Thyroid gland (tissue), 4 donors: ENCODE measurements around the gene C2CD3.

ENCODE experiments used
- CTCF ChIP-seq, 6 experiments: fragments of 200-600 bp in 3 of 6; fragments of 450-650 bp in 3 of 6; sonication (generic) in 3 of 6; IDR thresholded peaks; one replicate each; pipeline ENCODE4 v1.5.1; 2016 to 2019; ENCODE audit warnings: antibody characterized with exemption in 6 of 6, mild to moderate bottlenecking in 2 of 6, inconsistent platforms in 1 of 6, moderate library complexity in 1 of 6
- POLR2A ChIP-seq, 2 donors: fragments of 450-650 bp; IDR thresholded peaks; one replicate each; pipeline ENCODE4 v1.6.1; 2017; ENCODE audit warnings: antibody characterized with exemption in 2 of 2, mild to moderate bottlenecking in 2 of 2, moderate library complexity in 1 of 2

- TF ChIP-seq CTCF (IDR thresholded peaks at IDR 0.05) (no peak), POLR2A (IDR thresholded peaks at IDR 0.05) (no peak)
Measured at GRCh38 chr11:74169738-74170458, 904 bp downstream of the C2CD3 start.
